Spleen (tissue), 7 donors: ENCODE measurements around the gene ADGRD1.

Experiments used
- CTCF ChIP-seq, 11 experiments: fragments of 200-600 bp in 7 of 11; fragments of 450-650 bp in 4 of 11; sonication (generic) in 4 of 11; IDR thresholded peaks in 8 of 11; conservative IDR thresholded peaks in 3 of 11; 1 replicate in 7 of 11; 2 replicates in 4 of 11; pipeline versions ENCODE4 v1.4.0 to v1.8.0; 2016 to 2021; ENCODE audit warnings: antibody characterized with exemption in 11 of 11, inconsistent platforms in 4 of 11, mild to moderate bottlenecking in 1 of 11
- POLR2AphosphoS5 ChIP-seq, 3 donors: sonication (generic); formaldehyde crosslinking; IDR thresholded peaks; one replicate each; pipeline ENCODE4 v1.5.1; 2017; ENCODE audit warnings: antibody characterized with exemption in 3 of 3
- donor health status: DM: no; HTN: no; CAD: no; lungs with moderate emphysema.
- donor health status: DM: no; HTN: no; CAD: no.
- donor health status: DM: no; HTN: no; CAD: no.

- TF ChIP-seq CTCF (IDR thresholded peaks at IDR 0.05 in 8 of 11, conservative IDR thresholded peaks at IDR 0.05 in 3 of 11) (no peak), POLR2AphosphoS5 (IDR thresholded peaks at IDR 0.05) (no peak)
Measured at GRCh38 chr12:130924966-130925665, 28.6 kb upstream of the ADGRD1 start.
